ENCODE data around the gene DPP4.

- TF ChIP-seq CTCF (optimal IDR thresholded peaks at IDR 0.05 in 1 of 3, IDR thresholded peaks at IDR 0.05 in 1 of 3, conservative IDR thresholded peaks at IDR 0.05 in 1 of 3; ENCODE audit: extremely low read depth in 1 of 3, insufficient read depth in 2 of 3, low read length in 3 of 3) (no peak), EZH2 (IDR thresholded peaks at IDR 0.05; ENCODE audit: low read length) (no peak)
These were observed 101.1 kb downstream of the DPP4 start for GRCh38 chr2:161972866-161973265.

All from keratinocyte (primary cell).